GM12892 (cell line): ENCODE measurements around the gene ITPR1.

ENCODE experiments used
- DNase-seq: peaks from one replicate; pipeline ENCODE4 v3.0.0; 2011; ENCODE audit not compliant: insufficient read length
- FAIRE-seq: peaks from 2 replicates; lab custom pipeline; 2011; peaks lifted over from hg19 to GRCh38; lab: Jason Lieb, UNC
- POLR2A ChIP-seq: IDR thresholded peaks from 2 replicates; pipeline ENCODE4 v1.6.1; 2011; ENCODE audit warnings: low read depth, low read length, control low read depth
- POLR2AphosphoS5 ChIP-seq: IDR thresholded peaks from 2 replicates; pipeline ENCODE4 v1.6.1; 2011; ENCODE audit warnings: low read depth, low read length, control low read depth
- TAF1 ChIP-seq: IDR thresholded peaks from 2 replicates; pipeline ENCODE4 v1.6.1; 2011; ENCODE audit warnings: low read depth, mild to moderate bottlenecking, control low read depth, low read length, borderline replicate concordance

ITPR1 gene

DNA sequence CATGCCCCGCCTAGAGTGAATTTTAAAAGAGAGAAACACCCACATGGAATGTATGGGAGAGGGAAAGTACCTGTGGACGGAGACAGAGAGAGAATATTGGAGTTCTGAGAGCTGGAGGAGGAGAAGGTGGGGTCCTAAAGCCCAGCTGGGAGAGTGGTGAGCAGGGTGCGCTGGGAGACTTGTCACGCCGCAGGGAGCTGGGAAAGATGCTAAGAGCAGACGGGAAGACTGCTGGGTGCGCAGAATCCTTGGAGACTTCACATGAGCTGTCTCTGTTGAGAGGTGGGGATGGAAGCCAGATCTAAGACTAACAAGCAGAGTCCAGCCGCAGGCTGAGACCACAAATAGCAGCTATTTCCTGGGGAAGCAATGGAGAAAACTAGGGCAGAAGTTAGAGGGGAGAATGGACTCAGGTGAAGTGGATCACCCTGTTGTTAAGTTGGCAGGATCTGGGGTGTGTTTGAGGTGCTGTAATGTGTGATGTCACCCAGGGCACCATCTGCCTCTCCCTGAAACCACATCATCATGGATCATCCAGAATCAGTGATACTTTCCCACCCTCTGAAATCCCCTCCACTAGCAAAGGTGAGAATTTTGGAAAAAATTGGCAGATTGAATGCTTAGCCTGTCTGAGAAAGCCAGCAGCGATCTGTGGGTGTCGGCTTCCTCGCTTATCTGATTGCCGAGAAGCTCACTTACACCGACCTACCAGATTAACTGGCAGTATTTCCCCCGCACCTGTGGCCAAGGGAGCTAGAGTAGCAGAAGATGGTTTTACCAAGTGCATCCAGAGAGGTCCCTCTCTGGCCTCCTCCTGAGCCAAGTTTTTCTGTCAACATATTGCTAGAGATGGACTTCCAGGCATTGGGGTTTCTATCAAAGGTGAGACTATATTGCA is 311.3 kb downstream of the ITPR1 start:
- TF ChIP-seq POLR2AphosphoS5 (no peak), POLR2A (no peak), TAF1 (no peak)
- FAIRE-seq (no peak), DNase-seq (no peak)

DNA sequence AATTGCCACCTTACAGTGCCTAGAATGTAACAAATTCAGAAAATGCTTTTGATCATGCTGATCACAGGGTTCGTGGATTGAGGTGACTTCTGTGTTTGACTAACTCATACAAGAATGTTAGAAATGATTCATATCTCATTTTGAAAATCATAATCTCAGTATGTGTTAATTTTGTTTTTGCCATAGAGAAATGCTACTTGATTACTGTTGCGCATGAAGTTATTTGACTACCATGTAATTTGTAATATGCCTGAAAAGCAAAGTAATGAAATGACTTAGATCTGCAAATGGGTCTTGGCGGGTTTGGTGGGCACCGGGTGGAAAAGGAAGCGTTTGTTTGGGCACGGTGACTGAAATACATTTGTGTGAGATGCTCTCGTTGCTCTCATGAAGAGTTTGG is 312.5 kb downstream of the ITPR1 start:
- DNase-seq (no peak), FAIRE-seq (no peak)
- TF ChIP-seq POLR2A (no peak), POLR2AphosphoS5 (no peak), TAF1 (no peak)

DNA sequence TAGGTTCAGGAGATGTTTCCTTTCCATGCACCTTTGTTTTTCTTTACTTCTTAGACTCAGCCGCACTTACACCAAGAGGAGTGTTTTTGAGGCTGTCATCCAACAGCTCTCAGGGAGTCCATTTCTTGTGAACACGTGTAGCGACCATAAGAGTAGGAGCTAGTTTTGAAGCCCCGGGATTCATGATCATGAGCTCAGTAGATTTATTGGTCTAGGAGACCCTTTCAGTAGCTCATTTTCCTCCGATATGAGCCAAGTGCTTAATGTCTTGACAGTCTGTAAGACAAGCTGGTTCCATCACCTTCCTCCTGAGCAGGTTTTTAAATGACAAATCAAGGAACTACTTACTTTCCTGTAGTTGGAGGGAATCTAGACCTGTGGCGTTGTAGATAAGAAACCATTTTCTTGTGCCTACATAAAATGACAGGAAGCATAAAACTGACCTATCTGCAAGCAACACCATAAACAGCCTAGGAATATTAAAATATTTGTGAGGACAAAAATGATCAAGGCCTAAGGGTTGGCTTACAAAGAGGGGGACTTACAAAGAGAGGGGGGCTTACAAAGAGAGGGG is 313.5 kb downstream of the ITPR1 start:
- no peak for TF ChIP-seq POLR2A
- TF ChIP-seq POLR2AphosphoS5 = no peak
- TF ChIP-seq TAF1 = no peak
- FAIRE-seq (no peak), DNase-seq (no peak)

DNA sequence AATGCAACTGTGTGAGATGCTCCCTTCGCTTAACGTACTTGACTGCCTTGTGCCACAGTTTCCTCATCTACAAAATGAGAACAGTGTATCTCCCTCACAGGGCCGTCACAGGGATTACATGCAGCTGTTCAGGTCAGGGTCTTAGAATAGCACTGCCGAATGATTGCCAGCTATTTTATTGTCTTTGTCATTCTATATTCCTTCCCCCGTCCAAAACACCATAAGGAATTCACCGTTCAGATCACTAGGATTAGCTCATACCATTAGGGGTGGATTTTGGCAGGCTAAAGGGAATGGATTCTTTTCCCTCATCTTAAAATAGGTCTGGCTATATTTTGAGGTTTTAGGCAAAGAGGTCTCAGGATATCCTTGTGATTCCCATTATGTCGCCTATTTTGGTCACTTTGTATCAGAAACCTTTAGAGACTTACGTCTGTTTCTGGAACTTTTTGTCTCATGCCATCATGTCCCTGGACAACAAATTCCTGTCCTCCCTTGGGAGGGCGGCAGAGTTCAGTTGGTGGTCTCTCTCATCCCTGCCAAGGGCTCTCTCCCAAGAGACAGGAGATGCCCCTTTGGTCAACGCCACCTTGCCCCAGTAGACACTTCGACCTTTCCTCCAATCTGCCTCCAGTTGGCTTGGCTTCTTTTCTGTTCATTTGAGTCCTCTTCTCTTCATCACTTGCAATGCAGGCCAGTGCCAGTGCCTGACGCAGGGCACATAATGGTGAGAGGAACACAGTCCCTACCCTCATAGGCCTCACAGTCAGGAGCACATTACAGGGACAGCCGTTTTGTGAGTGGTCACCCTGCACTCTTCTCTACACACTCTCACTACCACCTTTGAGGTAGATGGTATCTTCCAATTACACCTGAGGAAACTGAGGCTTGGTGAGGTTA is 314.5 kb downstream of the ITPR1 start:
- FAIRE-seq (no peak), DNase-seq (no peak)
- TF ChIP-seq POLR2A = no peak
- no peak for TF ChIP-seq POLR2AphosphoS5
- TF ChIP-seq TAF1 = no peak

DNA sequence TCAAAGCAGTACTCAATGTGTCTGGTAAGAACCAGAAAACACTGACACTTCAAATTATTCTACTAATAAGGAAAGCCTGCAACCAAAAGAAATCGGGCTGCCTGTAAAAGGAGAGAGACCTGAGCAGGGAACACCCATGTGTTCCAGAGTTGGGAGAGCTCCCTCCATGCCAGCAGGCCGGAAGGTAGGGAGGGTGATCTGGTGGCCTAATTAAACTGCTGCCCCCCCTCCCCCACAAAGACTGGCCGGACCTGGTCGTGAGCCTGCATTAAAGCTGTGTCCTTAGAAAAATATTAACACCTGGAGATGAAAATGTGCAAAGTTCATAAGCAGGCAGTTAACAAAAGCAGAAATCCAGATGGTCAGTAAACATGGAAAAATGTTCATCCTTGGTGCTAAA is 315.5 kb downstream of the ITPR1 start:
- DNase-seq (no peak), FAIRE-seq (no peak)
- TF ChIP-seq TAF1 = no peak
- TF ChIP-seq POLR2AphosphoS5 = no peak
- TF ChIP-seq POLR2A = no peak

DNA sequence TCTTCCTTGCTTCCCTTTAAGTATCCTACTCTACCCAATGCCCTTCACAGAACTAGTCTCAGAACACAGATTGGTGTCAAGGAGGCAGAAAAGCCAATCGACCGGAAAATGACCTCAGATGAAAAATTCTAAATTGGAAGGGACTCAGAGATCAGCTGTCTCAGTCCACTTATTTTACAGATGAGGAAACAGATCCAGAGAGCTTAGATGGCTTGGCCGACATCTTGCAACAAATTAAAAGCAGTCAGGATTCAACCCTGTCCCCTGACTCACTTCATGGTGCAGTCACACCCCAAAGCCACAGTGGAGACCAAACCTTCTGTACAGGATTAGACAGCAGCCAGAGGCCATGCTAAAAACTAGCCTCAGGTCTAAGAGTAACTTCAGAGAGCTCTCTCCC is 316.8 kb downstream of the ITPR1 start:
- DNase-seq (no peak), FAIRE-seq (no peak)
- TF ChIP-seq POLR2AphosphoS5 (no peak), POLR2A (no peak), TAF1 (no peak)

DNA sequence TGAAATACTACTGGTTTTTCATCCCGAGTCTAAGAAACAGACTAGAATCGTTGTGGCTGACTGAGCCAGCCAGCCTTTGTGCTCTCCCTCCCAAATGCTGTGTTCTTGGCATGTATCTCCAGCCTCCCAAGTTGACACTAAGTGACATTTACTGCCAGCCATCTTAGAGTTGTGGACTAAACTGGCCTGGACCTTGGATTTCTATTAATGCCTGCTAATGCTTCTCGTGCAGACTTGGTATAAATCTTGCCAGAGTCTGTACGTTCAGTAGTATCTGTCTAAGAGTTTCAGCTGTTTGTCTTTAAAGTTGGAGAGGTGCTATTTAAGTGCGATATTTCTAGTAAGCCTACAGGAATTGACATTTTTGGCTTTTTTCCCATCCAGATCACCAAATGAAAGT is 319.4 kb downstream of the ITPR1 start:
- DNase-seq (no peak), FAIRE-seq (no peak)
- TF ChIP-seq POLR2A (no peak), TAF1 (no peak), POLR2AphosphoS5 (no peak)

DNA sequence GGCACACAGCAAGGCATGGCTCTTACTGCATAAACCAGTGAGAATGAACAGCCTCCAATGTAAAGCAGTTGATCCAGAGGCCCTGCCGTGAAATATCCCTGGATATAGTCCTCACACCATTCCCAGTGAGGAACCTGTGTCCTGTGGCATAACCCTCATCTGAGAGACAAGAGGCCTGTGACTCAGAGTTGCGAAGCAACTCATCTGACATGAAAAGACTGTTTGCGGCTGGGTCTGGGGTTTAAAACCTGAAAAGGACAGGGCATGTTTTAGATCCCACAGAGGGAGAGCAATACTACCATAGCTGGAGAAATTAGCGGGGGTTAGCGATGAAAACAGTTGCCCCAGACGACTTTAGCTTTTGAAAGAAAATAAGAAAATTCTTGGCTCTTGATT is 320.8 kb downstream of the ITPR1 start:
- FAIRE-seq (no peak), DNase-seq (no peak)

DNA sequence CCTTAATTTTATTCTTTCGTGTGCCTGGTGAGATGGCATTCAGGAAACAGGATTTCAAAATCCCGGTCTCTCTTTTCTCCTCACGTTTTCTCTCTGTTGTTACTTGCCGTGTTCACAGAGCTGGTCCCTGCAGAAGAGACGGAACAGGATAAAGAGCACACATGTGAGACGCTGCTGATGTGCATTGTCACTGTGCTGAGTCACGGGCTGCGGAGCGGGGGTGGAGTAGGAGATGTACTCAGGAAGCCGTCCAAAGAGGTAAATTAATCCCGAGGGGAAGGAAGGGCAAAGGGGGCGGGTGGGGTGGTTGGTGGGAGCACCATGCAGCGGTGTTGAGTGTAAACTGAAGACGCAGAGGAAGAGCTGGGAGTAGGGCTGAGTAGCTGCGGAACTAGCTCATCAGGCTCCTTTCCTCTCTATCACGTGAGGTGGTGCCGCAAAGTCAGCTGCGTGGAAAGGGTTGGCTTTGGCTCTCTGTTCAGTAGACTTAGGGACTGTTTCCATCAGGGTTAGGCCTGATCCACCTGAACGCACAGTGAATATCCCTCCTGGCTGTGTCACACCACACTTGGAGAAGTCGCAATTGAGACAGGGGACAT is 321.3 kb downstream of the ITPR1 start:
- no peak for TF ChIP-seq POLR2AphosphoS5
- no peak for TF ChIP-seq TAF1
- TF ChIP-seq POLR2A = no peak
- FAIRE-seq = no peak
- no peak for DNase-seq

More for the DNA sequence above, 320.8 kb downstream of the ITPR1 start:
- TF ChIP-seq POLR2A (no peak), TAF1 (no peak), POLR2AphosphoS5 (no peak)

DNA sequence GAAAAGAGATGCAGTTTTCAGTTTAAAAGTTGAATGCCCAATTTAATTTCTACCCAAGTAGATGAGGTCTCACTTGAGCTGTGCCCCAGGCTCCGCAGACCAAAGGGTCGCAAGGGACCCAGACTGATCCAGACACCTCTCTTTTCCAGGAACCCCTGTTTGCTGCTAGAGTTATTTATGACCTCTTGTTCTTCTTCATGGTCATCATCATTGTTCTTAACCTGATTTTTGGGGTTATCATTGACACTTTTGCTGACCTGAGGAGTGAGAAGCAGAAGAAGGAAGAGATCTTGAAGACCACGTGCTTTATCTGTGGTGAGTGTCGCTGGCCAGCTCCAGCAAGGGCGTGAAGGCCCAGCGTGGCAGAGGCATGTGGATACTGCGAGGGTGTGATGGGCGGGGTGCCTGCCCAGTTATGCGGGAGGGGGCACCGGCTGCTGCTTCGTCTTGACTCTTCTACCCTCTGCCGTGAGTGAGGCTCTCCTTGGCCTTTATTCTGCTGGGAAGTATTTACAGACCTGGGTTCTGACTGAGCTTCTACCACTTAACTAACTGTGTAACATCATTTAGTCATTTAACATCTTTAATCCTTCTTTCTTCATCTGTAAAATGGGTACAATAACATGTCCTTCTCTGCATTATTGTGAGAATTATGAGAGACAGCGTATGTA is 321.9 kb downstream of the ITPR1 start:
- FAIRE-seq (no peak), DNase-seq (no peak)
- TF ChIP-seq POLR2AphosphoS5 = no peak
- TF ChIP-seq TAF1 = no peak
- TF ChIP-seq POLR2A = no peak

DNA sequence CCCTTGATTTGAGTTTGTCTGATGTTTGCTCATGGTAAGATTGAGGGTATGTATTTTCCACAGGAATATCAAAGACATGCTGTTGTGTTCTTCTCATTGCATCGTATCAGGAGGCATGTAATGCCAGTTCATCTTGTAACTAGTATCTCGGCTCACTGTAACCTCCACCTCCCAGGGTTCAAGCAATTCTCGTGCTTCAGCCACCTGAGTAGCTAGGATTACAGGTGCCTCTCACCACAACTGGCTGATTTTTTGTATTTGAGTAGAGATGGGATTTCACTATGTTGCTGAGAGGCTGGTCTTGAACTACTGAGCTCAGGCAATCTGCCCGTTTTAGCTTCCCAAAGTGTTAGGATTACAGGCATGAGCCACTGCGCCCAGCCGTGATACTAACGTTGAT is 323.2 kb downstream of the ITPR1 start:
- FAIRE-seq = no peak
- TF ChIP-seq TAF1 (no peak), POLR2A (no peak), POLR2AphosphoS5 (no peak)
- no peak for DNase-seq
